ENCODE results near the gene GRIK3.

GRIK3 gene

DNA sequence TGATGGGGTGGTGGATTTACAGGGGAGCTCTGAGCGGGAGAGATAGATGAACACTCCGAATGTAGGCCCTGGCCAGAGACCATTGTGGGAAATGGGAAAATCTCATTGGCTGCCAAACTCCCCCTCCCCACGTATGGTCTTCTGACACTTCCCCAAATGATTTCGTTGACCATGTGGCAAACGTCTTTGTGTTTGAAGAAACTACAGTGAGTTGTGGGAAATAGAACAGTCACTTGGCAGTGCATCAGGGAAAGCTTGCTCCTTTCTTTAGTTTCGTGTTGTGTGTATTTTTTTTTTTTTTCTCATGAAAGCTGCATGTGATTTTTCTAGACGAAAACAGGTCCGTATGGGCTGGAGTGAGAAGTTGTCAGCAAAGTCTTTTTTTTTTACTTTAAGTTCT lies 25.0 kb upstream of the GRIK3 start:
- DNase-seq = no peak
- TF ChIP-seq POLR2A (IDR thresholded peaks at IDR 0.05; ENCODE audit: low read length) (no peak), GATA1 (IDR thresholded peaks at IDR 0.05; ENCODE audit: low read depth, low read length) (no peak)

GRCh38 chr1:37058424-37058988 lies 24.2 kb upstream of the GRIK3 start:
- TF ChIP-seq GATA1 (IDR thresholded peaks at IDR 0.05; ENCODE audit: low read depth, low read length) = no peak
- TF ChIP-seq POLR2A (IDR thresholded peaks at IDR 0.05; ENCODE audit: low read length) = no peak
- no peak for DNase-seq

GRCh38 chr1:37056325-37056724 lies 22.0 kb upstream of the GRIK3 start:
- DNase-seq = no peak
- TF ChIP-seq GATA1 (IDR thresholded peaks at IDR 0.05; ENCODE audit: low read depth, low read length) (no peak), POLR2A (IDR thresholded peaks at IDR 0.05; ENCODE audit: low read length) (no peak)

DNA sequence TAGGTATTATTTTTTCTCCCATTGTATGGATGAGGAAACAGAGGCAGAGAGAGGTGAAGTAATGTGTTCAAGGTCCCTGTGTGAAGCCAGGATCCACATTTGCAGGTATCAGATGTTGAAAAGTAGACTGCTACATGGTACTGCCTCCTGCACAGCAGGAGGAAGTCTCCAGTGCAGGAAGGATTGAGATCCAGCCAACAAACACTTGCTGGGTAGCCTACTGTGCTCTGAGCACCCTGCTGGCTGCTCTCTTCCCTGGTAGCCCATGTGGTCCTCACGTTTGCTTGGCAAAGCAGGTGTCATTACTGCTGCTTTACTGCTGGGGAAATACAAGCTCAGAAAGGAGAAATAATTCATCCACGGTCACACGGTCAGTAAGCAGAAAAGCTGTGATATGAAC lies 21.3 kb upstream of the GRIK3 start:
- TF ChIP-seq POLR2A (IDR thresholded peaks at IDR 0.05; ENCODE audit: low read length) = no peak
- no peak for TF ChIP-seq GATA1 (IDR thresholded peaks at IDR 0.05; ENCODE audit: low read depth, low read length)
- no peak for DNase-seq

- TF ChIP-seq GATA1 (IDR thresholded peaks at IDR 0.05; ENCODE audit: low read depth, low read length) (no peak), POLR2A (IDR thresholded peaks at IDR 0.05; ENCODE audit: low read length) (no peak)
- no peak for DNase-seq
These were observed 18.9 kb upstream of the GRIK3 start for GRCh38 chr1:37053173-37053572.

DNA sequence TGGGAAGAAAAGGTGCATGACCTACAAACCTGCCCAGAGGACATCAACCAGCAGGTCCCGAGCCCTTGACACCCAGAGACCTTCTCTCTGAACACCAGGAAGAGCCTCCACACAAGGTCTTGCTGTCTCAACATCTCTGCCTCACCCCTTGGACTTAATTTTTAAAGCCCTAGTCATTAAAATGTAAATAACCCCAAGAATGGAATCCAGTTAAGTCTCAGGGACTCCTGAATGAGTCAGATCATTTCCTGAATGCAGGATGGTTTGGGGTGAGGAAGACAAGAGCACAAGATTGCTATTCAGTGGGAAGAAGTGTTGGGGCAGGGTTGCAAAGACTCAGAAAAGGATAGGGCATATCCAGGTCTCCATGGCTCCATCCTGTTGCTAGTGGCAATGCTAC lies 17.8 kb upstream of the GRIK3 start:
- no peak for DNase-seq
- TF ChIP-seq GATA1 (IDR thresholded peaks at IDR 0.05; ENCODE audit: low read depth, low read length) (no peak), POLR2A (IDR thresholded peaks at IDR 0.05; ENCODE audit: low read length) (no peak)

DNA sequence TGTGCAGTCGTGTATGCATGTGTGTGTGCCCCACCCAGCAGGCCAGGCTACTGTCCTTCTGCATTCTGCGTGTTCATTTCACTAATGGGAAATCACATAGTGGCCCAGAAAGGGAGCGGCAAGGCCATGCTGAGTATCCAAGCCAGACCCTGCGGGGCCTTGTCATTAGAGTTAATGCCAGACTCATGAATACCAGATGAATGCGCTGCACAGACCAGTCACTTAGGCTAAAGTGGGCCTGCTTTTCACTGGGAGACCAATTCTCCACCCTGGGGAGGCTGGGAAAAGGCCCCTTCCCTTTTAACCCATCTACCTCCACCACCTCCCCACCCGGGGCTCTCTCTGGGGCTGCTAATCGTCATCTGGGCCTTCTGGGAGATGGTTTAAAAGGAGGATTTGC lies 17.0 kb upstream of the GRIK3 start:
- TF ChIP-seq POLR2A (IDR thresholded peaks at IDR 0.05; ENCODE audit: low read length) (no peak), GATA1 (IDR thresholded peaks at IDR 0.05; ENCODE audit: low read depth, low read length) (no peak)
- no peak for DNase-seq

DNA sequence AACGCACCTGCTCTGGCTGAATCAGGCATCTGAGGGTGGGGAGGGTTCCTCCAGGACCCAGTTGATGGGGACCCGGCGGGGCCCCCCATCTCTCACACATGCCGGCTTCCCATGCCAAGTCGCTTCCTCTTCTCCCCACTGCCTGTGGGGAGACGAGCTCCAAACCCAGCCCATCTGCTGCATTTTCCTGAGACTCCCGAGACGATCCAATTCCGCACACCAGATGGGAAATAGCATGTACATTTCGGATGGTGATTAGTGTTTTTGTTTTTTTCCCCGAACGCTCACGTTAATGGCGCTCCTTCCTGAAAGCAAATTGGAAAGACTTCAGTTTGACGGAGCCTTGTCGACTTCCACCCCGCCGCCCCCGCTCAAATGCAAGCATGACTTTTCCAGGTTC lies 13.2 kb upstream of the GRIK3 start:
- DNase-seq = no peak
- TF ChIP-seq POLR2A (IDR thresholded peaks at IDR 0.05; ENCODE audit: low read length) = no peak
- TF ChIP-seq GATA1 (IDR thresholded peaks at IDR 0.05; ENCODE audit: low read depth, low read length) = no peak

DNA sequence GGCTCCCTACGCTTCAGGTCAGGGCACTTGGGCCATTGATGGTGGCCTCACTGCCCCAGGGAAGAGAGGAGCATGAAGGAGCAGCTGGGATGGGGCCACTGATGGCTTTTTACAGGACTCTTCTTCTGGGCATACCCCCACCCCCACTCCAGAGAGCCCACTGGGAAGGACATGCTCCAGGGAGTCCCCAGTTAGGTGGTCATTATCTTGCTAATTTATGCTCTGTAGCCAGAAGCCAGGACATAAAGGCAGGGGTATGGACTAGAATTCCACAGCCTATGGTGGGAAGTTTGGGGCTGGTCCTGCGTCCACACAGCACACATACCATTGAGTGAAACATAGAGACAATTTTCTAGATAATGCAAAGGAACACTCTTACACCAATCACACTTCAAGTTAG lies 8.8 kb upstream of the GRIK3 start:
- DNase-seq = no peak
- TF ChIP-seq GATA1 (IDR thresholded peaks at IDR 0.05; ENCODE audit: low read depth, low read length) (no peak), POLR2A (IDR thresholded peaks at IDR 0.05; ENCODE audit: low read length) (no peak)

DNA sequence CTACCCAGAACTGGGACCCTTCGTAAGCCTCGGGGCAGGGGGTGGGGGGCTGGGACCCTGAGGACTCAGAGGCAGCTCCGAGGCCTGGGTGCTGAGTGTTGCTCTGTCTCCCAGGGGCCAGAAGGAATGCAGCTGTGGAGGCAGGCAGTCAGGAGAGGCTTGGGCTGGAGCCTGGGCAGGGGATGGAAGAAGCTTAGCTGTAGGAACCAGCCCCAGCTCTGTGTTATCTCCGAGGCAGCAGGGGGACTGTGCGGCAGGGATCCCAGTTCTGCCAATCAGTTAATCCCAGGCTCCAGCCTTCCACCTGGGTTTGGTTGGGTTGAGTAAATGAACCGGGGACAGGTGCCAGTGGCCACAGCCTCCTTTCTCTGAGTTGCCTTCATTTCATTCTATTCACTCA lies 8.2 kb upstream of the GRIK3 start:
- TF ChIP-seq POLR2A (IDR thresholded peaks at IDR 0.05; ENCODE audit: low read length) (no peak), GATA1 (IDR thresholded peaks at IDR 0.05; ENCODE audit: low read depth, low read length) (no peak)
- DNase-seq = no peak

DNA sequence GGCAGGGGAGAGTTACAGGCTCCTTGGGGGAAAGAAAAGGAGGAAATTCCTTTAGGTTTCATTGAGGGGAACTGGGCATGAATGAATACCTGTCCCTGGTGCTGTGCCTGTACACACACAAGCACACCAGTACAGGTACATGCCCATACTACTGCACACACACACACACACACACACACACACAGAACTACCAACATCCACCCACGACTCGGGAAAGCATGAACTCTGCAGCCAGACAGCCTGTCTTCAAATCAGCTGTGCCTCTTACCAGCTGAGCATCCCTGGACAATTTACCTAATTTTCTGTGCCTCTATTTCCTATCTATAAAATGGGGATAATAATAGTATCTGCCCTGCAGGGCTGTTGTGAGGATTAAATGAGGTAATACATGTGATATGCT lies 7.2 kb upstream of the GRIK3 start:
- TF ChIP-seq GATA1 (IDR thresholded peaks at IDR 0.05; ENCODE audit: low read depth, low read length) (no peak), POLR2A (IDR thresholded peaks at IDR 0.05; ENCODE audit: low read length) (no peak)

GRCh38 chr1:37040773-37041172 lies 6.5 kb upstream of the GRIK3 start:
- no peak for DNase-seq
- TF ChIP-seq GATA1 (IDR thresholded peaks at IDR 0.05; ENCODE audit: low read depth, low read length) (no peak), POLR2A (IDR thresholded peaks at IDR 0.05; ENCODE audit: low read length) (no peak)

More for the DNA sequence above, 7.2 kb upstream of the GRIK3 start:
- DNase-seq = no peak

DNA sequence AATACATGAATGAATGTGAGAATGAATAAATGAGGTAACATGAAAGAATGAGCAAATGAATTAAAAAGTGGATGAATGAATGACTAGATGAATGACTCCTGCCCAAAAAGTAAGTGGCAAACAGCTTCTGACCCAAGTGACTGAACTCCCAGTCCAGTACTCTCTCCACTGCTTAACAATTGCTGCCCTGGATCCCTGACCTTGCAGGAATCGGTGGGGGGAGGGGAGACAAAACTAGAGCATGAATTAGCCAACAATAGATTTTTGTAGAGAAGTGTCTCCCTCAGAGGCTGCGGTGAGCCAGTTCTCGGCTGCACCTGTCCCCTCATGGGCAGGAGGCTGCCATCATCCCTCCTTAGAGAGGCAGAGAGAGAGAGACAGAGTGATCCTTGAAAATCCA lies 5.9 kb upstream of the GRIK3 start:
- TF ChIP-seq GATA1 (IDR thresholded peaks at IDR 0.05; ENCODE audit: low read depth, low read length) (no peak), POLR2A (IDR thresholded peaks at IDR 0.05; ENCODE audit: low read length) (no peak)
- DNase-seq = no peak

- TF ChIP-seq POLR2A (IDR thresholded peaks at IDR 0.05; ENCODE audit: low read length) (no peak), GATA1 (IDR thresholded peaks at IDR 0.05; ENCODE audit: low read depth, low read length) (no peak)
- DNase-seq = no peak
These were observed 4.1 kb upstream of the GRIK3 start for GRCh38 chr1:37038227-37039093.

- TF ChIP-seq POLR2A (IDR thresholded peaks at IDR 0.05; ENCODE audit: low read length) (no peak), GATA1 (IDR thresholded peaks at IDR 0.05; ENCODE audit: low read depth, low read length) (no peak)
These were observed 3.4 kb upstream of the GRIK3 start for GRCh38 chr1:37037690-37038089.

More at GRCh38 chr1:37037690-37038089, 3.4 kb upstream of the GRIK3 start:
- no peak for DNase-seq
